Aorta (tissue), 5 donors: ENCODE measurements around the gene RBBP7. TPM values are rescaled to one million over a fixed set of nuclear protein-coding genes. Genes with fewer than 3 reads are reported as not detected.
A peak's percentile ranks its signal among the peaks of the same experiment; 100 is the strongest.

ENCODE experiments used
- ATAC-seq: fragments of 200-7000 bp; cut with Tn5 transposase; one replicate; pipeline ENCODE4 v1.9.1; 2022; ENCODE audit warnings: moderate library complexity; ENCODE audit not compliant: low FRiP score
- DNase-seq, 2 donors: peaks; one replicate each; pipeline ENCODE4 v3.0.0-alpha.2; 2020
- H3K27ac ChIP-seq, 2 donors: one replicate each; pipeline ENCODE4 v1.5.1; 2013; ENCODE audit warnings: low read length in 2 of 2, mild to moderate bottlenecking in 2 of 2, moderate library complexity in 2 of 2, control low read depth in 1 of 2, inconsistent platforms in 1 of 2, low read depth in 1 of 2
- H3K27me3 ChIP-seq, 2 donors: one replicate each; pipeline ENCODE4 v1.6.1; 2013; ENCODE audit warnings: control low read depth in 1 of 2, low read length in 1 of 2, mild to moderate bottlenecking in 1 of 2, moderate library complexity in 1 of 2; ENCODE audit not compliant: insufficient read depth in 2 of 2, control insufficient read depth in 1 of 2
- H3K36me3 ChIP-seq, 2 donors: one replicate each; pipeline ENCODE4 v1.6.1; 2013; ENCODE audit warnings: control low read depth in 1 of 2, low read length in 1 of 2, mild to moderate bottlenecking in 1 of 2; ENCODE audit not compliant: insufficient read depth in 2 of 2, control insufficient read depth in 1 of 2
- H3K4me1 ChIP-seq, 2 donors: one replicate each; pipeline ENCODE4 v1.6.1; 2013; ENCODE audit warnings: low read length in 2 of 2, control low read depth in 1 of 2, mild to moderate bottlenecking in 1 of 2, moderate library complexity in 1 of 2; ENCODE audit not compliant: insufficient read depth in 2 of 2, control insufficient read depth in 1 of 2
- H3K4me3 ChIP-seq, 2 donors: one replicate each; pipeline ENCODE4 v1.5.1; 2013; ENCODE audit warnings: low read length in 2 of 2, control low read depth in 1 of 2, mild to moderate bottlenecking in 1 of 2
- H3K9me3 ChIP-seq: one replicate; pipeline ENCODE4 v1.6.1; 2013; ENCODE audit warnings: mild to moderate bottlenecking, low read length; ENCODE audit not compliant: control insufficient read depth
- WGBS, 2 donors: extraction: QIAGEN DNeasy Blood & Tissue Kit; methylation state at CpG; one replicate each; pipeline ENCODE4 v1.1.7; 2013; 5-methylcytosine and 5-hydroxymethylcytosine counted together
- intact Hi-C, 2 donors: fragments of 100-400 bp; cut with DNase I; formaldehyde crosslinking; loops; one replicate each; pipeline versions ENCODE4 v1.14.2 to v1.15.0; 2022
- polyA plus RNA-seq, 2 donors: library from polyadenylated mRNA; stranded (reverse); fragments of 200-250 nt; gene quantifications; one replicate each; pipeline ENCODE4 v1.2.3, GENCODE V29; 2013
- total RNA-seq, 2 donors: library from RNA; stranded (reverse); fragmentation: NEBNext Ultra II Directional; extraction: Animal tissue kit (Norgen Biotek cat#: 25700); gene quantifications; one replicate each; pipeline ENCODE4 v1.2.1, GENCODE V29; 2021
- donor health status: healthy with polysubstance abuse.
- donor health status: Bipolar disorder and iron deficiency.
- donor health status: DM: no; HTN: no; CAD: no.
- donor health status: DM: no; HTN: no; CAD: no.
- donor health status: DM: yes; HTN: yes; CAD: no.

The RBBP7 gene
- total and polyA plus RNA-seq, 4 donors, result 66.9 to 159 (median 93.4) TPM

DNA sequence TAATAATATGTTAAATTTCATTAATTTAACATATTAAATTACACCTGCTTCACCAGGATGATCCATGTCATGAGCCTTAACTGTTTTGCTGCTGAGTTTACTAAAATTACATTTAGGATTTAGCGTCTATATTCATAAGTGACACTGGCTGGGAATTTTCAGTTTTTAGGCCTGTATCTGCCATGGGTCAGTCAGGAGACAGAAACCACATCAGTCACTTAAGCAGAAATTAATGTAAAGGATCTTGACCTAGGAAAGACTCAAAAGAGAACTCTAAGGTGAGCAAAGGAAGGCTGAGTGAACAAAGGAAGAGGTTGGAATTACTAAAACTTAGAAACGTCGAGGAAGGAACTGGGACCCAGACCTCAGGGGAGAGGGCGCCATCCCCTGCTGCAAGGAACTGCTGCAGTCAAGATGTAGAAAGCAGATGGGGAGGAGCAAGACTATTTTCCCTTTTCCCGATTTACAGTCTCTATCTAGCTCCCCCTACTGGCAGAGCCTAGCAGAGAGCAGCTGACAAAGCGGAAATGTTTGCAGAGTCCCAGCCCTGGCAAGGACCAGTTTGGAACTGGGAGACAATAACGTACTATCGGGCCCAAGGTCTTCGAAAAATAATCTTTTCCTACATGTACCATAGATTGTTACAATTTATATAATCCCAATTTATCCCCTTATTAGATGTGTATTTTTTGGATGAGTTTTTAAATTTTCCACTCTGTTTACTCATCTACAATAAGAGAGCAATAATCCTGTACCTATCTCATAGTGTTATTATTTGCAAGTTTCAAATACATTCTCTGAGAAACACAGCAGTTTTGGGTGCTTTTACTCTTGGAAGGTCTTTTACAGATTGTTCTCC, 22.6 kb upstream of the RBBP7 start:
- DNase-seq, result peak; percentile 71 to 77
- Histone ChIP-seq H3K36me3 (no peaks in the 10 kb centered on the region), H3K4me3 (no peak overlapping the region), H3K4me1 (no peaks in the 10 kb centered on the region), H3K27me3 (no peaks in the 10 kb centered on the region), H3K27ac (no peak overlapping the region), H3K9me3 (no peaks in the 10 kb centered on the region)
- 10 to 12% methylated on average over 9 of the region's 9 CpGs for WGBS, 2 donors
- intact Hi-C loops, result loop anchor here (2.0 to 5.0 kb wide), 2 partner anchors 66 to 150 kb away; no protein-coding TSS in a partner anchor
- peak; percentile 88 for ATAC-seq

DNA sequence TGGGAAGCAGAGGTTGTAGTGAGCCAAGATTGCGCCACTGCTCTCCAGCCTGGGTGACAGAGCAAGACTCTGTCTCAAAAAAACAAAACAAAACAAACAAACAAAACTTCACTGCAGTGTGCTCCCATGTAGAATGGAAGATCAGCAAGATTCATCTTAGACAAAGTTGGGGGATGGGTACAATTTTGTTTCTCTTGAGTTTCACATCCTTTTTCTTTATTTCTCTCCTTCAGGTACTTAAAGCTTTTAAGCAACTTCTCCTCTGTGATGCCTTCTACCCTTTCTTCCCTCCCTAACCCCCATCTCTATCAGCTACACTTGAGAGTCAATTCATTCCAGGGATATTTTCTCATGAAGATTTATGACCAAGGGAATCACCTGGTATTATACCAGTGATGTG, 15.5 kb upstream of the RBBP7 start:
- no peak for DNase-seq
- ATAC-seq, result no peak
- Histone ChIP-seq H3K9me3 (no peaks in the 10 kb centered on the region), H3K27me3 (no peaks in the 10 kb centered on the region), H3K36me3 (no peaks in the 10 kb centered on the region), H3K27ac (no peak overlapping the region), H3K4me3 (no peak overlapping the region), H3K4me1 (peaks cover 0 to 2% of the 10 kb centered on the region in 2 donors)
- intact Hi-C loops, result no loop called here
- WGBS, 2 donors, result 90 to 98% methylated on average over 1 of the region's 1 CpG

DNA sequence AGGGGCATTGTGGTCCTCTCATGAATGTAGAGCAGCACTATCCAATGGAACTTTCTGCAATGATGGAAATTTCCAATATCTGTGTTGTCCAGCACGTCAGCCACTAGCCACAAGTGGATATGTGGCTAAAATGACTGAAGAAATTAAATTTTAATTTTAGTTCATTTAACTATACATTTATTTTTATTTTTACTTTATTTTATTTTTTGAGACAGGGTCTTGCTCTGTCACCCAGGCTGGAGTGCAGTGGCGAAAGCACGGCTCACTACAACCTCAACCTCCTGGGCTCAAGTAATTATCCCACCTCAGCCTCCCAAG, 13.3 kb upstream of the RBBP7 start:
- peaks cover 0 to 2% of the 10 kb centered on the region in 2 donors for H3K4me1 ChIP-seq
- intact Hi-C loops, result loop anchor here in 1 of 2 donors (1.0 kb wide), 1 partner anchor 163 kb away; no protein-coding TSS in a partner anchor
- no peaks in the 10 kb centered on the region for H3K36me3 ChIP-seq
- ATAC-seq (no peak), DNase-seq (no peak)
- no peaks in the 10 kb centered on the region for H3K27me3 ChIP-seq
- H3K4me3 ChIP-seq, result no peak overlapping the region
- H3K27ac ChIP-seq, result no peak overlapping the region
- 49 to 75% methylated on average over 3 of the region's 3 CpGs for WGBS, 2 donors
- H3K9me3 ChIP-seq, result no peaks in the 10 kb centered on the region

DNA sequence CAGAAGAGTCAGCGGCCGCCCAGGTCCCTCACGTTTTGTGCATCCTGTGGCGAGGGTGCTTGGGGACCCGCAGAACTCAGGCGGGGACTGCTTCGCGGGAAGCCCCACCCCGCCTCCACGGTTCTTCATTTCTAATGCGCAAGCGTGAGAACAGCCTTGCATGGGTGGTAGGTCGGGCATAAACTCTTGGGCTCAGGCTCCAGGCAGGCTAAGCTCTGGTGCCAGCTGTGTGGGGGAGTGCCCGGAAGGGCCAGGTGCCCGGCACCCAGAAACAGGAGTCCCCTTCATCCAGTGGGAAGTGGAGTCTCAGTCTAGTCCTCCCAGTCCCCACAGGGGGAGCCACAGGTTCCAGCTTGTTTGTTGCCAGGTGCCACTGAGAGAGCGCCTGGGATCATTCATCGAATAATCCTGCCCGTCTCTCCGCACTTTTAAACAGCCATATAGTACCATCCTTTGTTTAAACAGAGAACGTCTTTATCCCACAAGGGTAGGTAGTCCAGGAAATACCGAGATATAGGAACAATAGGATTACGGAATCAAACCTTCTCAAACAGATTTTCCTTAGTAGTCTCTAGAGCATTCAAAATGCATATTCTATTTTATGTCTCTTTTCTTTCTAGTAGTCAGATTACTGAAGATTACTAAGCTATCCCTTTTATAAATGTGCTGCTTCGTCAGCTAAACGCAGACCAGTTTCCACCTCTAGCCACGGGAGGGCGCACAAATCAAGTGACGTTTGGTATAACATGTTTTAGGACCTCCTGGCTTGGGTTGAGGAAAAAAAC, 12.7 kb upstream of the RBBP7 start:
- intact Hi-C loops, result loop anchor here in 1 of 2 donors (1.0 kb wide), 1 partner anchor 163 kb away; no protein-coding TSS in a partner anchor
- Histone ChIP-seq H3K27ac (peak overlapping the region in 1 of 2 donors; percentile 63), H3K27me3 (no peaks in the 10 kb centered on the region), H3K9me3 (no peaks in the 10 kb centered on the region), H3K36me3 (no peaks in the 10 kb centered on the region), H3K4me3 (peak overlapping the region; percentile 28 to 64), H3K4me1 (peaks cover 0 to 2% of the 10 kb centered on the region in 2 donors)
- peak; percentile 81 for ATAC-seq
- 1 to 13% methylated on average over 25 to 27 of the region's 27 CpGs for WGBS, 2 donors
- peak; percentile 78 to 89 for DNase-seq

DNA sequence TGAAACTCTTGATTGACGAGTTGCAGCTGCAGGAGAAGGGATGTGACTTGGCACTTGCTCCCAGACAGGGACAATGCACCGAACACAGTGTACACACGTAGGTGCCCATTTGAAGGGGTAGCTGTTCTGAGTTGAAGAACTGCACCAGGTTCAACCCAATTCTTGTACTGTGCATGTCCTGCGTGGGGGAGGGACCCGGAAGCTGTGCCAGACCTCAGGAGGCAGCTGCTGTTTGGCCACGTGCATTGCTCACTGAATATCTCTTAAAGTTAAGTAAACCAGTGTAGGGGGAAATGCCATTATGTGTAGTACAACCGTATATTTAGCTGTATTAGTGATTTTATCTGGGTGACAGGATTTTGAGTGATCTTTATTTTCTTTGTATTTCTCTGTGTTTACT, 12.0 kb upstream of the RBBP7 start:
- H3K9me3 ChIP-seq, result no peaks in the 10 kb centered on the region
- no peak for ATAC-seq
- H3K4me3 ChIP-seq, result no peak overlapping the region
- no peak overlapping the region for H3K27ac ChIP-seq
- 4 to 28% methylated on average over 7 of the region's 7 CpGs for WGBS, 2 donors
- peaks cover 0 to 2% of the 10 kb centered on the region in 2 donors for H3K4me1 ChIP-seq
- no peak for DNase-seq
- H3K27me3 ChIP-seq, result no peaks in the 10 kb centered on the region
- intact Hi-C loops, result no loop called here
- no peaks in the 10 kb centered on the region for H3K36me3 ChIP-seq

DNA sequence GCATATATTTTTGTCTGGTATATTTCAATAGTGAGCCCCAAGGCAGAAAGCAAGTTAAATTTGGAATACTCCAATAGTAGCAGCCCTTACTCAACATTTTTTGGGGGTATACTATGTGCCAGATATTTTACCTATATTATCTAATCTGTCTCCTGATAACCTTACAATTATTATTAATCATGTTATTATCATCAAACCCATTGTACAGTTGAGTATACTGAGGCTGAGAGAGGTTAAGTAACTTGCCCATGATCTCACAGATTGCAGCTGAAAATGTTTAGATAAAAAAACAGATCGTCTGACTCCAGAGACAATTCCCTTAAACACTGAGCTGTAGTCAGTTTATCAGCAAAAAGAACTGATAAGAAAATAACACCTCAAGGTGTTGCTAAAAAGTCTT, 6.5 kb upstream of the RBBP7 start:
- Histone ChIP-seq H3K4me1 (no peaks in the 10 kb centered on the region), H3K36me3 (no peaks in the 10 kb centered on the region), H3K27me3 (no peaks in the 10 kb centered on the region), H3K27ac (no peak overlapping the region), H3K9me3 (no peaks in the 10 kb centered on the region), H3K4me3 (no peak overlapping the region)
- no peak for ATAC-seq
- no peak for DNase-seq
- intact Hi-C loops, result loop anchor here in 1 of 2 donors (5.0 kb wide), 1 partner anchor 49 kb away; no protein-coding TSS in a partner anchor
- 50 to 57% methylated on average over 1 of the region's 1 CpG for WGBS, 2 donors

DNA sequence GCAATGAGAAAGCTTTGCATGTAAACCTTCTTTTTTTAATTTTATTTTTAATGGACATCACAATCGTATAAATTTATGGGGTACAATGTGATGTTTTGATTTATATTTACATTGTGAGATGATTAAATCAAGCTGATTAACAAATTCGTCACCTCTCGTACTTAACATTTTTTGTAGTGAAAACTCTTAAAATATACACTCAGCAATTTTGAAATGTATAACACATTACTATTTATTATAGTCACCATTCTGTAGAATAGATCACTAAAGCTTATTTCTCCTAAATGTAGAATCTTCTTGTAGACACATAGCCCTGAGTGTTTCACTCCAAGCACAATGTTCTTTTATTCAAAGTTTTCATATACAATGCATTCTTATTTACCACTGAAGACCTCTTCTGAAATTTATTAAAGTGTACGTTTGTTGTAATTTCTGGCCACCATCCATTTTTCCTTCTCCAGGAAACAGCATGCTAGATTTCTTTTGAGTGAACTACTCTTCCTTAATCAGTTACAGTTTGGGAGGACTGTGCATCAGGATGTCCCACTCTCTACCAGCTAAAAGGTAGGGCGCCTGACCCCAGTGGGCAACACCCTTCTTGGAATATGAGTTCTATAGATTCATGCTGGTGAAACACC, 4.4 kb upstream of the RBBP7 start:
- Histone ChIP-seq H3K27me3 (no peaks in the 10 kb centered on the region), H3K4me1 (no peaks in the 10 kb centered on the region), H3K4me3 (no peak overlapping the region), H3K9me3 (no peaks in the 10 kb centered on the region), H3K27ac (no peak overlapping the region), H3K36me3 (no peaks in the 10 kb centered on the region)
- 63 to 86% methylated on average over 5 of the region's 5 CpGs for WGBS, 2 donors
- ATAC-seq, result no peak
- DNase-seq, result no peak
- intact Hi-C loops, result loop anchor here in 1 of 2 donors (5.0 kb wide), 2 partner anchors 37 to 47 kb away; no protein-coding TSS in a partner anchor

DNA sequence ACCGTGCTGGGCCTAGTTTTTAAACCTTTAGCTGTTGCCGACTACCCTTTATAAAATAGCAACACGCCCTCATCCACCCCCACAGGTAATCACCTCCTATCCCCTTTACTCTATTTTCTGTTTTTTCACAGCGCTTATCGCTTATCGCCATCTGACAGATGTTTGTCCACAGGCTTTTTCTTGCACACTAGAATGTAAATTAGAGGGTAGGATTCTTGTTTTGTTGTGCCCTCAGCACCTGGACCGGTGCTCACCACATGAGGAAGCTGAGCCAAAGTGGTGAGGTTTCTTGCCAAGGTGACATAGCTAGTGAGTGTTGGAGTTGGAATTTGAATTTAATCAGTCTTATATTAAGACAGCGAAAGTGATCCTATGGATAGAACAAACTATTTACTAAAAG, 2.9 kb upstream of the RBBP7 start:
- H3K36me3 ChIP-seq, result no peaks in the 10 kb centered on the region
- ATAC-seq (no peak), DNase-seq (no peak)
- no peaks in the 10 kb centered on the region for H3K4me1 ChIP-seq
- intact Hi-C loops, result loop anchor here in 1 of 2 donors (5.0 kb wide), 1 partner anchor 36 kb away; no protein-coding TSS in a partner anchor
- no peak overlapping the region for H3K27ac ChIP-seq
- no peak overlapping the region for H3K4me3 ChIP-seq
- no peaks in the 10 kb centered on the region for H3K27me3 ChIP-seq
- H3K9me3 ChIP-seq, result no peaks in the 10 kb centered on the region
- 71 to 90% methylated on average over 8 of the region's 8 CpGs for WGBS, 2 donors
